D721Med (cell line): ENCODE data around the gene MPLKIP.
"Not testable (repeated sequence)": the region's sequence is repeated elsewhere in the genome, so short reads cannot be mapped to it uniquely, and the experiment has no call there.

Source experiments
- DNase-seq: peaks from one replicate; pipeline ENCODE4 v3.0.0; 2011; ENCODE audit warnings: low spot score; ENCODE audit not compliant: insufficient read length
- FAIRE-seq: peaks from 2 replicates; lab custom pipeline; 2011; peaks lifted over from hg19 to GRCh38; lab: Jason Lieb, UNC
- CTCF ChIP-seq: IDR thresholded peaks from 2 replicates; pipeline ENCODE4 v1.5.1; 2012; ENCODE audit warnings: mild to moderate bottlenecking, control low read depth; ENCODE audit not compliant: insufficient read depth; ENCODE audit errors: missing control alignments

Gene MPLKIP

GRCh38 chr7:40165216-40165615 is 30.8 kb upstream of the MPLKIP start:
- no peak for TF ChIP-seq CTCF
- DNase-seq: no peak
- FAIRE-seq: no peak

- DNase-seq (no peak), FAIRE-seq (no peak)
- TF ChIP-seq CTCF: no peak
Observed at GRCh38 chr7:40162516-40162915, 28.1 kb upstream of the MPLKIP start.

GRCh38 chr7:40156988-40157387 is 22.6 kb upstream of the MPLKIP start:
- no peak for FAIRE-seq
- no peak for TF ChIP-seq CTCF

GRCh38 chr7:40151504-40151903 is 17.1 kb upstream of the MPLKIP start:
- DNase-seq (no peak), FAIRE-seq (no peak)
- TF ChIP-seq CTCF: no peak

More at GRCh38 chr7:40156988-40157387, 22.6 kb upstream of the MPLKIP start:
- no peak for DNase-seq

- DNase-seq: no peak
- FAIRE-seq: no peak
- no peak for TF ChIP-seq CTCF
Observed at GRCh38 chr7:40148671-40149070, 14.2 kb upstream of the MPLKIP start.

- FAIRE-seq, DNase-seq: not testable (repeated sequence)
Observed at GRCh38 chr7:40148247-40148580, 13.8 kb upstream of the MPLKIP start.

- no peak for DNase-seq
- FAIRE-seq: no peak
- TF ChIP-seq CTCF: no peak
Observed at GRCh38 chr7:40147371-40148246, 13.2 kb upstream of the MPLKIP start.

- DNase-seq, FAIRE-seq: not testable (repeated sequence)
Observed at GRCh38 chr7:40145596-40146130, 11.2 kb upstream of the MPLKIP start.

GRCh38 chr7:40141916-40142315 is 7.5 kb upstream of the MPLKIP start:
- not testable (repeated sequence) for DNase-seq, FAIRE-seq

- not testable (repeated sequence) for FAIRE-seq, DNase-seq
Observed at GRCh38 chr7:40139891-40140290, 5.5 kb upstream of the MPLKIP start.
